ENCODE data around the gene STAMBP. TPM values are rescaled to one million over a fixed set of nuclear protein-coding genes. Genes with fewer than 3 reads are reported as not detected.

The STAMBP gene
- total and polyA plus RNA-seq, 9 of the 15 experiments (the other 6 are each of a cell fraction or from before 2014, with no cell fraction given), result 36.9 to 75.2 (median 48.8) TPM

- TF ChIP-seq ZBTB40 (IDR thresholded peaks at IDR 0.05), result no peak
- TF ChIP-seq ZBTB40 (CRISPR knock-in tag; IDR thresholded peaks at IDR 0.05), result no peak
These were observed 6.5 kb upstream of the STAMBP start (continued) for GRCh38 chr2:73822276-73822675.
